GM12875 (cell line): ENCODE results near the gene RACGAP1.

Source experiments
- H3K4me3 ChIP-seq: one replicate; pipeline ENCODE4 v1.5.1; 2011; ENCODE audit warnings: low read depth, low read length, control low read depth
- CTCF ChIP-seq: IDR thresholded peaks from 2 replicates; pipeline ENCODE4 v1.5.1; 2011; ENCODE audit warnings: low read depth, mild to moderate bottlenecking, control low read depth, inconsistent platforms, low read length, moderate library complexity, borderline replicate concordance; ENCODE audit not compliant: insufficient read depth

RACGAP1 gene

GRCh38 chr12:50018154-50018553 is 7.1 kb downstream of the RACGAP1 start:
- no peak for TF ChIP-seq CTCF
- no peak overlapping the region for H3K4me3 ChIP-seq

GRCh38 chr12:50017641-50018040 is 7.7 kb downstream of the RACGAP1 start:
- H3K4me3 ChIP-seq = no peak overlapping the region
- TF ChIP-seq CTCF = no peak

GRCh38 chr12:50016501-50017475 is 8.5 kb downstream of the RACGAP1 start:
- no peak for TF ChIP-seq CTCF
- H3K4me3 ChIP-seq = no peak overlapping the region

GRCh38 chr12:50014342-50014741 is 11.0 kb downstream of the RACGAP1 start:
- TF ChIP-seq CTCF = no peak
- no peak overlapping the region for H3K4me3 ChIP-seq

GRCh38 chr12:50013361-50014147 is 11.7 kb downstream of the RACGAP1 start:
- no peak overlapping the region for H3K4me3 ChIP-seq
- no peak for TF ChIP-seq CTCF

GRCh38 chr12:50006754-50007442 is 18.4 kb downstream of the RACGAP1 start:
- TF ChIP-seq CTCF = no peak
- no peak overlapping the region for H3K4me3 ChIP-seq
